Parathyroid adenoma (tissue), 2 donors: ENCODE measurements around the gene WWTR1.

ENCODE experiments used
- H2AFZ ChIP-seq: fragments of 300-600 bp; sonication (generic); one replicate; pipeline ENCODE4 v1.7.0; 2017; ENCODE audit warnings: antibody characterized with exemption, mild to moderate bottlenecking
- H3K27ac ChIP-seq: fragments of 300-600 bp; sonication (generic); one replicate; pipeline ENCODE4 v1.7.0; 2017
- H3K27me3 ChIP-seq: fragments of 300-600 bp; sonication (generic); one replicate; pipeline ENCODE4 v1.7.0; 2017; ENCODE audit warnings: low read length; ENCODE audit not compliant: control insufficient read depth, insufficient read depth
- H3K36me3 ChIP-seq: fragments of 300-600 bp; sonication (generic); one replicate; pipeline ENCODE4 v1.7.0; 2017; ENCODE audit warnings: low read length; ENCODE audit not compliant: control insufficient read depth, insufficient read depth
- H3K4me1 ChIP-seq: fragments of 300-600 bp; sonication (generic); one replicate; pipeline ENCODE4 v1.7.0; 2017; ENCODE audit warnings: control low read depth
- H3K4me2 ChIP-seq: fragments of 300-600 bp; sonication (generic); one replicate; pipeline ENCODE4 v1.7.0; 2017; ENCODE audit warnings: low read length
- H3K4me3 ChIP-seq: fragments of 300-600 bp; sonication (generic); one replicate; pipeline ENCODE4 v1.7.0; 2017; ENCODE audit warnings: low read depth, low read length
- H3K79me2 ChIP-seq: fragments of 300-600 bp; sonication (generic); one replicate; pipeline ENCODE4 v1.7.0; 2017; ENCODE audit warnings: control low read depth
- H3K9ac ChIP-seq: fragments of 300-600 bp; sonication (generic); one replicate; pipeline ENCODE4 v1.7.0; 2017; ENCODE audit warnings: mild to moderate bottlenecking
- H3K9me3 ChIP-seq: fragments of 300-600 bp; sonication (generic); one replicate; pipeline ENCODE4 v1.7.0; 2017; ENCODE audit warnings: low read length; ENCODE audit not compliant: control insufficient read depth
- CTCF ChIP-seq: fragments of 300-600 bp; sonication (generic); IDR thresholded peaks from one replicate; pipeline ENCODE4 v1.7.0; 2017; ENCODE audit warnings: antibody characterized with exemption, mild to moderate bottlenecking
- donor health status: primary hyperparathyroidism.

WWTR1 gene

GRCh38 chr3:149468504-149469212 lies 189.2 kb downstream of the WWTR1 start:
- no peak overlapping the region for H3K27ac ChIP-seq
- H3K4me2 ChIP-seq: no peak overlapping the region
- no peak overlapping the region for H2AFZ ChIP-seq
- no peak overlapping the region for H3K4me3 ChIP-seq
- no peak for TF ChIP-seq CTCF
- H3K9ac ChIP-seq: no peak overlapping the region
- no peaks in the 10 kb centered on the region for H3K4me1 ChIP-seq
- no peaks in the 10 kb centered on the region for H3K27me3 ChIP-seq
- no peaks in the 10 kb centered on the region for H3K36me3 ChIP-seq
- H3K9me3 ChIP-seq: no peaks in the 10 kb centered on the region
- H3K79me2 ChIP-seq: no peaks in the 10 kb centered on the region
